Stimulated activated CD4-positive, alpha-beta T cell treated with anti-CD3 and anti-CD28 coated beads, Interleukin-2, amount 100 ng/mL, for 48 hours (primary cell): ENCODE measurements around the gene GPR68.

Experiments used
- DNase-seq, 2 donors: peaks; one replicate each; pipeline ENCODE4 v3.0.0-alpha.2; 2020

Gene GPR68

GRCh38 chr14:91244501-91244901 is at the start of gene GPR68:
GPR68 (minus strand) TSS chr14:91244704; CDS start chr14:91235050, 9,654 bp downstream.
- DNase-seq, result no peak

GRCh38 chr14:91294153-91294552 is 49.6 kb upstream of the GPR68 start:
- no peak for DNase-seq

- DNase-seq, result no peak
These were observed 48.8 kb upstream of the GPR68 start for GRCh38 chr14:91293281-91293680.

DNA sequence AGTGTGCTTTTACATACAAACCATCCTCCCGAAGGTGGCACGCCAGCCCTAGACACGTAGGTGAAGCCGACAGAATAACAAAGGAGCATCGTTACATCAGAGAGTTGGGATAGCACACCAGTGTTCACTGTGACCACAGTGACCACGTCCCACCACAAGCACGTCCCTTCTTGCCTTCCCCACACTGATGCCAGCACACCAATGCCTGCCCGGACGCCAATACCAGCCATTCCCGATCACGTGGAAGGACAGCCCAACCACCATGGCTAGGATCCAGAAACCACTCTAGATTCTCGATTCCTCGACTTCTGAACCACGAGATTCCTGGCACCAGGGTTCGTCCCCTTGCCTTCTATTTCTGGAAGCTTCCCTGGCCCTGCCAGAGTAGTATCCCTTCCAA is 48.0 kb upstream of the GPR68 start:
- no peak for DNase-seq

GRCh38 chr14:91291786-91292405 is 47.4 kb upstream of the GPR68 start:
- no peak for DNase-seq

GRCh38 chr14:91290986-91291385 is 46.5 kb upstream of the GPR68 start:
- DNase-seq, result no peak

GRCh38 chr14:91289464-91289863 is 45.0 kb upstream of the GPR68 start:
- DNase-seq, result no peak

DNA sequence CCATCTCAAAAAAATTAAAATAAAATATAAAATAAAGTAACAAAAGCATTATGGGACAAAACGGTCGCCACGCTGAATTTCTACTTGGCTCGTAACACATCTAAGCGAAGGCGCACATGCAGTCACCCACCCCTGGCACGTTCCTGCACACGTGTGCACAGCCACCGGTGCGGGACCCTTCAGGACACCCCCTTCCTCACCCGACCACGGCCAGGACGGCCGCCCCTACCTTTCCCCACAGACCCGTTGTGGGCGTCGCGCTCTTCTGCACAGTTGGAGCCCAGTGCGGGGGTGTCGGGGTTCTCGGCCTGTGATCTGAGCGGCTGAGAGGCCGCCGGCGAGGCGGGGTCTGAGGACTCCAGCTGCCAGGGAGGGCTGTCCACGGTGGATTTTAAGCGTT is 44.4 kb upstream of the GPR68 start:
- no peak for DNase-seq

DNA sequence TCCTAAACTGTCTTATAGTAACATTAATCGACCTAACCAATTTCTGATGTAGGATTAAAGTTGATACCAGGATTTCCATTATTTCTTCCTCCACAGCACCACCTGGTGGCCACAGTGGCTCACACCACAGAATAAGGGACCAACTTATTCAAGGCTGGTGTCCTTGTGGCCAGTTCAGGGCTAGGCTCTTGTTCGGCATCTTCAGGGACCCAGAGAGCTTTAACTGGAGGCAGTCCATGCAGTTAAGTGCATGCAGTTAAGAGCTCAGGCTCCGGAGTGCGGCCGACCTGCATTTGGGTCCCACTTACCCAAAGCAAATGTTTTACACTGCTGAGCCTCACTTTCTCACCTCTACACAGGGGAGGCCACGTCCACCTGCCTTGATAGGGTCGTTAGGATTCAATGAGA is 42.0 kb upstream of the GPR68 start:
- DNase-seq, result peak; percentile 79 to 87

DNA sequence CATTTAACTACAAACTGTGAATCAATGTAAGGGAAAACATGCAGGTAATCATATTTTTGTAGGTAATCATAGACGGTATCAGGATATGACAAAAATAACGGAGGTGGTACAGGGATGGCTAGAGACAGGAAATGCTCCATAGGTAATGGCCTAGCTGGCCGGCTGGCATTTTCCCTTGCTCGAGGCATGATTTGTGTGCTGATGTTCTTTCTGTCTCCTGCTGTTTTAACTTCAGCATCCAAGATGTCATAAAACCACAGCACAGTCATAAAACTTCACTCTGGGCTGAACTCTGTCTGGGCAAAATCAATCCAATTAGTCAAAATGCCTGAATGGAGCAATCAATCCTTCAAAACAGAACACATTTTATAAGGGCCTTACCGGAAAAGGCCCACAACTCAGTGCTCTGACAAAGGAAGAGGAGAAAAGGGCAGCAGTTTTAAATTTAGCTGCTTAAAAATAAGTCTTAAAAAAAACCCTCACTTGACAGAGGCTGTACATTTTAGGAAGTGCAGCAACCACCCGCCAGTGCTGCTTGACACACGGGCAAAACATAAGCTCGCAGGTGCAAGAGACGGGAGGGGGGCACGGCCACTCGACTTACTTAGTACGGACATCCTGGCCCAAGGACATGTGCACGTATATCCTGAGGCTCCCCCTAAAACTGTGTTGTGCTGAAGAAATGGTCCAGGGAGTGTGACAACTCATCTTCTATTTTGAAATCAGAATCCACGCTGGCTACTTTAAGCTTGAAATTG is 40.5 kb upstream of the GPR68 start:
- DNase-seq, result no peak

GRCh38 chr14:91284146-91284790 is 39.8 kb upstream of the GPR68 start:
- DNase-seq, result no peak

GRCh38 chr14:91283666-91284065 is 39.2 kb upstream of the GPR68 start:
- DNase-seq, result no peak

GRCh38 chr14:91282954-91283645 is 38.6 kb upstream of the GPR68 start:
- no peak for DNase-seq

GRCh38 chr14:91281346-91281745 is 36.8 kb upstream of the GPR68 start:
- no peak for DNase-seq

DNA sequence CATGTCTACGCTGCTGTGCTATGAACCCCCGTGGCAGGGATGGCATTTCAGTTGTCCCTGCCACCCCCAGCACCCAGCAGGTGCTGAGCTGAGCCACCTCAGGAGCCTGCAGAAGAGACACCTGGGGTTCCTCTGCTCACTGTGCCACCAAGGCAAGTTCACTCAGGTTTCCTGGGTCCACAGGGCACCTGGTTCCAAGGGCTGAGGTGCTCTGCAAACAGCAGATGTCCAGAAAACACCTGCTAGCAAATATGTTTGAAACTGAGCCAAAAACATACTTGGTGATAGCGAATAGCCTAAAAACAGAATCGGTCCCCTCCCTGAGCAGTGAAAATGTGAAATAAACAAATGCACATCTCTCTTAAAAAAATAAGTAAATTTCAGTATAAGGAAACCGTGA is 35.6 kb upstream of the GPR68 start:
- no peak for DNase-seq

GRCh38 chr14:91279354-91279753 is 34.9 kb upstream of the GPR68 start:
- DNase-seq, result no peak

DNA sequence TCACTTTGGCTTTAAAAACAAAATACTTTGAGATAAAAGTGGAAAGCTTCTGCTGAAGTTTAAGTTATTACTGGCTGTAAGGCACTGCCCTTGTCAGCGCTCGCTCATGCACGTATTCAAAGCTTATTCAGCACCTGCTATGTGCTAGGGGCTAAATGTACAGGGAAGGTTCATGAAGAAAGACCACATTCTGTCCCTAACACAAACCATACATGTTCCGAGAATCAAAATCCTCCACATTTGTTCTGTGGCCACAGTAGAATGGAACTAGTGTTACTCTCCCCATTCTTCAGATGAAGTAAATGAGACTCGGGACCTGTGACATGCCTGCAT is 33.8 kb upstream of the GPR68 start:
- DNase-seq, result no peak

DNA sequence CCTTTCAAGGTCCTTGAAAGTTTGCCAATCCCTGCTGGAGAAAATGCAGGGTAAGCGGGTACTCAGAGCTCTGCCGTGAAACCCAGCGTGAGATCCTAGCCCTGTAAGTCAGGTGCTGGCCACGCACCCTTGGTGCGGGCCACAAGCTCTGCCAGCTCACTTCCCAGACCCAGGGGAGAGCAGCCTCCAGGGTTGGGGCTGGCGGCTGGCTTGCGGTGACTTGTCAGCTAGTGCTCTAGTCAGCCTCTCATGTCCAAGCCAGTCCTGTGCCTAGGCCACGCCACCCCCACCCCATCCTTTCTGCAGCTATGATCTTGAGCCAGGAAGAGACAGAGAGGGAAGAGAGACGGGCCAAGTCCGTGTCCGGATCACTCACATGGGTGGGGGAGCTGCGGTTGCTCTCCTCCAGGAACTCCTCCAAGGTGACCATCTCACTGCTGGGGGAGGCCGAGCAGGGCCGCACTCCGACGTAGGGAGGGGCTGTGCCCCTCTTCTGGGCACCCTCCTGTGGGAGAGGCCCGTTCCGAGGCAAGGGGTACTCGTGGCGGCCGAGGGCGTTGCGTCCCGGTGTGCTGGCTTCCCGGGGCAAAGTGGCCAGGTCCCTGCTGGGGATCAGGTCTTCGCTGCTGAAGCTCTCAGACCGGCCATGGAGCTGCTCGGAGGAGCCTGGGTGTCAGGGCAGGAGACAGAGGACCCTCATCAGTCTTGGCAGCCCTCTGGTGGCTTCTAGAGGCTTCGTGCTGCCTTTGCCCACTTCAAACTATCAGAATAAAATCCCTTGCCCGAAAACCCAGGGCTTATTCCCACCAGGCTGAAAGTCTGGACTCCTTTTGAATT is 33.3 kb upstream of the GPR68 start:
- no peak for DNase-seq

GRCh38 chr14:91274796-91275195 is 30.3 kb upstream of the GPR68 start:
- no peak for DNase-seq

GRCh38 chr14:91273885-91274273 is 29.4 kb upstream of the GPR68 start:
- DNase-seq, result no peak

GRCh38 chr14:91273273-91273884 is 28.9 kb upstream of the GPR68 start:
- DNase-seq, result no peak
